Measurements from ENCODE around the gene NDUFA12.

NDUFA12 gene

GRCh38 chr12:94977766-94978468, 25.6 kb downstream of the NDUFA12 start:
- ChIA-PET POLR2A (no interaction called here), CTCF (interaction anchor here (0.6 to 0.7 kb wide), 2 partner anchors 193 to 268 kb away, joined by 3 to 4 read pairs; no protein-coding TSS in a partner anchor)
- Histone ChIP-seq H3K4me3 (ENCODE audit: low read depth, low read length) (no peak overlapping the region), H3K36me3 (ENCODE audit: control insufficient read depth in 2 of 2, insufficient read depth in 1 of 2, low read length in 2 of 2) (no peaks in the 10 kb centered on the region), H3K27ac (ENCODE audit: extremely low read depth, low read depth, low read length) (no peak overlapping the region), H3K9me3 (ENCODE audit: control insufficient read depth, insufficient read depth, low read depth, low read length) (no peaks in the 10 kb centered on the region), H3K4me1 (ENCODE audit: control insufficient read depth, insufficient read depth, low read length) (0 out of 2 replicates have a peak, but pooled peaks cover 5% of the 10 kb centered on the region)
- TF ChIP-seq ZNF837 (tag by site-specific recombination; IDR thresholded peaks at IDR 0.05) (no peak), ZNF555 (tag by site-specific recombination; conservative IDR thresholded peaks at IDR 0.05) (no peak), SP3 (tag by site-specific recombination; IDR thresholded peaks at IDR 0.05) (no peak), ZBTB7A (tag by site-specific recombination; IDR thresholded peaks at IDR 0.05; ENCODE audit: low read depth) (no peak), ZNF37A (tag by site-specific recombination; IDR thresholded peaks at IDR 0.05) (no peak), ZNF175 (tag by site-specific recombination; IDR thresholded peaks at IDR 0.05) (no peak), ZNF768 (tag by site-specific recombination; IDR thresholded peaks at IDR 0.05) (no peak), ZNF138 (tag by site-specific recombination; IDR thresholded peaks at IDR 0.05; ENCODE audit: borderline replicate concordance) (no peak), ZNF169 (tag by site-specific recombination; IDR thresholded peaks at IDR 0.05) (no peak), ZNF549 (tag by site-specific recombination; IDR thresholded peaks at IDR 0.05) (no peak), ZNF830 (tag by site-specific recombination; IDR thresholded peaks at IDR 0.05; ENCODE audit: low read depth) (no peak), ZNF518A (tag by site-specific recombination; conservative IDR thresholded peaks at IDR 0.05; ENCODE audit: low read depth) (no peak), ZBTB1 (tag by site-specific recombination; IDR thresholded peaks at IDR 0.05) (no peak), PATZ1 (tag by site-specific recombination; IDR thresholded peaks at IDR 0.05) (no peak), ZNF404 (tag by site-specific recombination; IDR thresholded peaks at IDR 0.05) (no peak), ZFP41 (tag by site-specific recombination; IDR thresholded peaks at IDR 0.05; ENCODE audit: borderline replicate concordance) (no peak), ZNF248 (tag by site-specific recombination; IDR thresholded peaks at IDR 0.05) (no peak), ZNF639 (tag by site-specific recombination; IDR thresholded peaks at IDR 0.05) (no peak), ZNF416 (tag by site-specific recombination; IDR thresholded peaks at IDR 0.05) (no peak), ZNF394 (tag by site-specific recombination; IDR thresholded peaks at IDR 0.05; ENCODE audit: borderline replicate concordance) (no peak)
